Measurements from ENCODE around the gene TGFBR3.
A peak's percentile ranks its signal among the peaks of the same experiment; 100 is the strongest.

TGFBR3 gene

DNA sequence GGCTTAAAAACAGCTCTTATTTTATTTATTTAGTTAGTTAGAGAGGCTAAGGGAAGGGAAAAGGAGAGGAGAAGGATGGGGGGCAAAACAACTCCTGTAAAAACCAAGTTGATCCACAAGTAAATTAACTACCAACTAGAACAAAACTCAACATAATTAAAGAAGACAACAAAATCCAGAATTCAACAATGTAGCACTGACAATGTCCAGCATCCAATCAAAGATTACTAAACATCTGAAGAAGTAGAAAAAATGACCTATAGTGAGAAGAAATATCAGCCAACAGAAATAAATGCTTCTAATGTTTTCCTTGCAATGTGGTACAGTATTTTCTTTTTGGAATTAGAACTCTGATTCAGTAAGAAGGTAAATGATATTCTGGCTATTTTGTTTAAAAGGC is 225.2 kb downstream of the TGFBR3 start:
- no peak overlapping the region for H3K4me3 ChIP-seq (replicated peaks in 1 of 2; ENCODE audit: low read depth in 2 of 2, low read length in 2 of 2)
- TF ChIP-seq CTCF (IDR thresholded peaks at IDR 0.05; ENCODE audit: low read depth, low read length), result no peak
- DNase-seq (ENCODE audit: low read depth in 2 of 2), result no peak

DNA sequence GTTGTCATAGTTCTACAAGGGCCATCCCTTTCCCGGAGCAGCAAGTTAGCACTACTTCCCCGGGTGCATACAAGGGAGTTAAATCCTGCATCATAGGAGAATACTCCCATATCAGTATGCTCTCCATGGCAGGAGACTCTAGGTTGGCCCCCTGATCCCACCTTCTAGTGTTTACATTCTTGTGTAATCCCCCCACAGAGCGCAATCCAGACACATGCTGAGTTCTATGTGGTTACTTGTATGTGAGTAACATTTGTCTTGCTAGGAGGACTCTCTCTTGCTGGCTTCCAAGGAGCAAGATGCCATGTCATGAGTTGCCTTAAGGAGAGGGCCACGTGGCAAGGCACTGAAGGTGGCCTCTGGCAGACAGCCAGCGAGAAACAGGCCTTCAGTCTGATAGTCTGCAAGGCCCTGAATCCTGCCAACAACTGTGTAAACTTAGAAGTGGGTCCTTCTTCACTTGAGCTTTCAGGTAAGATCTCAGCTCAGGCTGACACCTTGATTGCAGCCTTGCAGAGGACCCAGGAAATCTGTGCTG is 230.0 kb downstream of the TGFBR3 start:
- no peak for DNase-seq (ENCODE audit: low read depth in 2 of 2)
- no peak for TF ChIP-seq CTCF (IDR thresholded peaks at IDR 0.05; ENCODE audit: low read depth, low read length)
- no peak overlapping the region for H3K4me3 ChIP-seq (replicated peaks in 1 of 2; ENCODE audit: low read depth in 2 of 2, low read length in 2 of 2)

DNA sequence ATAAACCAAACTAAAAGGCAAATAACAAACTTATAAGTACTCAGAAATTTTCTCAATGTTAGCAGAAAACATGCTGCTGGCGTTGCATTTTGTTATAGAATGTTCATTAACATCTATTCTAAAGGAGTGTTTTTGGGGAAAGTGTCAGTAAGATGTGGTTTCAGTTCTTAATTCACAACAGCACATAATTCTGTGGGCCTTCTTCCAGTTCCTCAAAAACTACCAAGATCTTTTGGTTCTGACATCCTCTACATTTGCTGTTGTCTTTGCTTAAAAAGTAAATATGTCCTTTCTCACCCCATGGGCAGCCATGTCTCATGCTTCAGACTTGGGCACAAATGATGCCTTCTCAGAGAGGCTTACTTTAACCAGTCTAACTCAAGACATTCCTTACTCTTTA is 232.8 kb downstream of the TGFBR3 start:
- no peak for TF ChIP-seq CTCF (IDR thresholded peaks at IDR 0.05; ENCODE audit: low read depth, low read length)
- H3K4me3 ChIP-seq (replicated peaks in 1 of 2; ENCODE audit: low read depth in 2 of 2, low read length in 2 of 2), result no peak overlapping the region
- no peak for DNase-seq (ENCODE audit: low read depth in 2 of 2)

- no peak for TF ChIP-seq CTCF (IDR thresholded peaks at IDR 0.05; ENCODE audit: low read depth, low read length)
- peak; percentile 73 to 90 for DNase-seq (ENCODE audit: low read depth in 2 of 2)
- no peak overlapping the region for H3K4me3 ChIP-seq (replicated peaks in 1 of 2; ENCODE audit: low read depth in 2 of 2, low read length in 2 of 2)
Observed at GRCh38 chr1:91651661-91652071, 234.3 kb downstream of the TGFBR3 start.

GRCh38 chr1:91651243-91651642 is 234.7 kb downstream of the TGFBR3 start:
- no peak overlapping the region for H3K4me3 ChIP-seq (replicated peaks in 1 of 2; ENCODE audit: low read depth in 2 of 2, low read length in 2 of 2)
- no peak for TF ChIP-seq CTCF (IDR thresholded peaks at IDR 0.05; ENCODE audit: low read depth, low read length)
- DNase-seq (ENCODE audit: low read depth in 2 of 2), result no peak

GRCh38 chr1:91650764-91651163 is 235.2 kb downstream of the TGFBR3 start:
- H3K4me3 ChIP-seq (replicated peaks in 1 of 2; ENCODE audit: low read depth in 2 of 2, low read length in 2 of 2), result no peak overlapping the region
- TF ChIP-seq CTCF (IDR thresholded peaks at IDR 0.05; ENCODE audit: low read depth, low read length), result no peak
- DNase-seq (ENCODE audit: low read depth in 2 of 2), result peak; percentile 96 to 99

GRCh38 chr1:91647061-91647460 is 238.9 kb downstream of the TGFBR3 start:
- TF ChIP-seq CTCF (IDR thresholded peaks at IDR 0.05; ENCODE audit: low read depth, low read length), result no peak
- no peak for DNase-seq (ENCODE audit: low read depth in 2 of 2)
- H3K4me3 ChIP-seq (replicated peaks in 1 of 2; ENCODE audit: low read depth in 2 of 2, low read length in 2 of 2), result no peak overlapping the region

Data from cardiac fibroblast (primary cell).